ENCODE measurements around the gene EVI5. TPM values are rescaled to one million over a fixed set of nuclear protein-coding genes. Genes with fewer than 3 reads are reported as not detected.

EVI5 gene
- total RNA-seq, 1 donor from 2014 or later, result 19.8 TPM

GRCh38 chr1:92544756-92545165 lies 240.1 kb downstream of the EVI5 start:
- no peaks in the 10 kb centered on the region for H3K36me3 ChIP-seq
- TF ChIP-seq, protein P1, sequence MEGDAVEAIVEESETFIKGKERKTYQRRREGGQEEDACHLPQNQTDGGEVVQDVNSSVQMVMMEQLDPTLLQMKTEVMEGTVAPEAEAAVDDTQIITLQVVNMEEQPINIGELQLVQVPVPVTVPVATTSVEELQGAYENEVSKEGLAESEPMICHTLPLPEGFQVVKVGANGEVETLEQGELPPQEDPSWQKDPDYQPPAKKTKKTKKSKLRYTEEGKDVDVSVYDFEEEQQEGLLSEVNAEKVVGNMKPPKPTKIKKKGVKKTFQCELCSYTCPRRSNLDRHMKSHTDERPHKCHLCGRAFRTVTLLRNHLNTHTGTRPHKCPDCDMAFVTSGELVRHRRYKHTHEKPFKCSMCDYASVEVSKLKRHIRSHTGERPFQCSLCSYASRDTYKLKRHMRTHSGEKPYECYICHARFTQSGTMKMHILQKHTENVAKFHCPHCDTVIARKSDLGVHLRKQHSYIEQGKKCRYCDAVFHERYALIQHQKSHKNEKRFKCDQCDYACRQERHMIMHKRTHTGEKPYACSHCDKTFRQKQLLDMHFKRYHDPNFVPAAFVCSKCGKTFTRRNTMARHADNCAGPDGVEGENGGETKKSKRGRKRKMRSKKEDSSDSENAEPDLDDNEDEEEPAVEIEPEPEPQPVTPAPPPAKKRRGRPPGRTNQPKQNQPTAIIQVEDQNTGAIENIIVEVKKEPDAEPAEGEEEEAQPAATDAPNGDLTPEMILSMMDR (IDR thresholded peaks at IDR 0.05), result no peak
- DNase-seq (ENCODE audit: low spot score in 2 of 2), result no peak
- intact Hi-C loops (cut with DNase I), result no loop called here
- H3K4me1 ChIP-seq, result no peaks in the 10 kb centered on the region
- H3K4me3 ChIP-seq, result no peak overlapping the region
- H3K9me3 ChIP-seq, result no peaks in the 10 kb centered on the region
- H3K27ac ChIP-seq, result no peak overlapping the region
- H3K27me3 ChIP-seq, result no peaks in the 10 kb centered on the region

- TF ChIP-seq, protein P1 (IDR thresholded peaks at IDR 0.05), result no peak
- H3K27me3 ChIP-seq, result no peaks in the 10 kb centered on the region
- H3K9me3 ChIP-seq, result no peaks in the 10 kb centered on the region
- H3K4me1 ChIP-seq, result no peaks in the 10 kb centered on the region
- no peaks in the 10 kb centered on the region for H3K36me3 ChIP-seq
- intact Hi-C loops (cut with DNase I), result no loop called here
- no peak for DNase-seq (ENCODE audit: low spot score in 2 of 2)
- no peak overlapping the region for H3K4me3 ChIP-seq
- H3K27ac ChIP-seq, result no peak overlapping the region
These were observed 241.5 kb downstream of the EVI5 start for GRCh38 chr1:92543131-92544055.

DNA sequence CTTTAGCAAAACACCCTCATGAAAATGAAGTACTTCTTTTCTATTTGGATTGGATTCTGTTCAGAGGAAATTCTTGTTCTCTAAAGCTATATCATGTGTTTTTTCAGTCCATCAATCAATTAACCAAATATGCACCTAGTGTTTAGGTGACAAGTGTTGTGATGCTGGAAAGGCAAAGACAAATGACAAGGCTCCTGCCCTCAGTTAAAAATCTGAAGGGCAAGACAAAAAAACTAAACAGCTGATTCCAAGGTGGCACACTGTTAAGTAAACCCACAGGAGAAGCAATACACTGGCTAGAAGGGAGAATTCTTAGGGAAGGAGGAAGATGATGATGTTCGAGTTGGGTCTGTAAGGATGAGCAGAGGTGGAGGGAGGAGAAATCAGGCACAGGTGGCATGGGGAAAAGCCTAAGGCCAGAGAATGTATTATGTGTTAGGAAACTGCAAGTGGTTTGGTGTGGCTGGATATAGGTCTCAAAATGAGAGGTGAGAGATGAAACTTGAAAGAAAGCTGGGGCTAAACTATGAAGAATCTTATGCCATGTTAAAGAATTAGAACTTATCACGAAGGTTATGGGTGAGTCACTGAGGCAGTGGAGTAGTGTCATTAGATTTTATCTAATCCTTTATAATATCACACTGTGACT lies 246.4 kb downstream of the EVI5 start:
- DNase-seq (ENCODE audit: low spot score in 2 of 2), result no peak
- Histone ChIP-seq H3K27ac (no peak overlapping the region), H3K27me3 (no peaks in the 10 kb centered on the region), H3K4me1 (no peaks in the 10 kb centered on the region), H3K4me3 (no peak overlapping the region), H3K36me3 (no peaks in the 10 kb centered on the region), H3K9me3 (no peaks in the 10 kb centered on the region)
- TF ChIP-seq, protein P1 (IDR thresholded peaks at IDR 0.05), result no peak
- intact Hi-C loops (cut with DNase I), result no loop called here

GRCh38 chr1:92538048-92538412 lies 246.9 kb downstream of the EVI5 start:
- DNase-seq (ENCODE audit: low spot score in 2 of 2), result no peak
- no peaks in the 10 kb centered on the region for H3K27me3 ChIP-seq
- H3K36me3 ChIP-seq, result no peaks in the 10 kb centered on the region
- H3K4me1 ChIP-seq, result no peaks in the 10 kb centered on the region
- H3K9me3 ChIP-seq, result no peaks in the 10 kb centered on the region
- TF ChIP-seq, protein P1 (IDR thresholded peaks at IDR 0.05), result no peak
- H3K4me3 ChIP-seq, result no peak overlapping the region
- intact Hi-C loops (cut with DNase I), result no loop called here
- no peak overlapping the region for H3K27ac ChIP-seq

DNA sequence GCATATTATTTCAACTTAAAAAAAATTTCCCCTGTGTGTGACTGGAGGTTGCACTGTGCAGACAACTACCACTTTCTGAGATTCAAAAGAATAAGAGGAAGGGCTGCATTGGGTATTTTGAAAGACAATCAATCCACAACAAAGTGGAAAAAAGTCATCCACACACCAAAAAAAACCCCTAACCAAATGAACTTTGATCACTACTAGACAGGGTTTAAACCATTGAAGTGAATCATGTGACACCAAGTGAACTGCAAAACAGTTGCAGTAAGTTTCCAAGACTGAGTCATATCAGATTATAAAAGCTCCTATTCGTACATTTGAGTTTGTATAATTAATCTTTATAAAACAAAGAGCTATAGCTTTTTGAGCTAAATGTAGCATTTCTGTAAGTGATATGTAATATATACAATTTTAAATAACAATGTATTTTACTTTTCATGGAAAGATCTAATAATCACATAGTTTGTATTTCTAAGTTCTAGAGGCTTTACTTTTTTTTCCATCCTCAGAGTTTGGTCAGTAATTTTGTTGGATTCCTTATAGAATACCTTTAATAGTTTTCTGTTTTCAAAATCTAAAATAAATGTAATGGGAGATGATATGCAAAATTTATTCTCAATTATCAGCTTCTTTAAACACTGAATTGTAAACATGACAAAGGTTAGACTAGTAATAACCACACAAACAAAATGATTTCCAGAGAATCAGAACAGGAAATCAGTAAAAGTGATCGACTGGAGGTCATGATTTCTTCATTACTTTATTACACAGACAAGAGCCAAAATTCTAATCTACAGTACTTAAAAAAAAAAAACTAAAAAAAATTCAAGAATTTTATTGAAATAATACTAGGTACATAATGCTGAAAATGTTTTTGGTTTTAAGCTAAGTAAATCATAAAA lies 247.7 kb downstream of the EVI5 start:
- no peak overlapping the region for H3K27ac ChIP-seq
- H3K4me1 ChIP-seq, result no peaks in the 10 kb centered on the region
- TF ChIP-seq, protein P1 (IDR thresholded peaks at IDR 0.05), result no peak
- no peaks in the 10 kb centered on the region for H3K36me3 ChIP-seq
- DNase-seq (ENCODE audit: low spot score in 2 of 2), result no peak
- H3K27me3 ChIP-seq, result no peaks in the 10 kb centered on the region
- no peak overlapping the region for H3K4me3 ChIP-seq
- intact Hi-C loops (cut with DNase I), result no loop called here
- no peaks in the 10 kb centered on the region for H3K9me3 ChIP-seq
